ENCODE data around the gene MED27.
A peak's percentile ranks its signal among the peaks of the same experiment; 100 is the strongest.

MED27 gene

GRCh38 chr9:131837316-131837715 is 242.4 kb downstream of the MED27 start:
- H3K9me3 ChIP-seq (ENCODE audit: severe bottlenecking), result no peaks in the 10 kb centered on the region
- H3K36me3 ChIP-seq (ENCODE audit: low read depth), result no peaks in the 10 kb centered on the region
- no peaks in the 10 kb centered on the region for H3K4me1 ChIP-seq (ENCODE audit: insufficient read depth, poor library complexity, severe bottlenecking)
- ATAC-seq (ENCODE audit: low read depth) (no peak; the same call in 2 of the 3 replicates), DNase-seq (ENCODE audit: low spot score) (no peak)
- peak; percentile 13 for TF ChIP-seq CTCF (IDR thresholded peaks at IDR 0.05; ENCODE audit: poor library complexity, severe bottlenecking)
- no peak overlapping the region for H3K4me3 ChIP-seq (ENCODE audit: severe bottlenecking)
- H3K27me3 ChIP-seq (ENCODE audit: insufficient read depth, poor library complexity, severe bottlenecking), result peaks cover 4% of the 10 kb centered on the region
- H3K27ac ChIP-seq (ENCODE audit: poor library complexity, severe bottlenecking), result no peak overlapping the region

- Histone ChIP-seq H3K9me3 (ENCODE audit: severe bottlenecking) (no peaks in the 10 kb centered on the region), H3K36me3 (ENCODE audit: low read depth) (no peaks in the 10 kb centered on the region), H3K27ac (ENCODE audit: poor library complexity, severe bottlenecking) (no peak overlapping the region), H3K4me3 (ENCODE audit: severe bottlenecking) (no peak overlapping the region), H3K4me1 (ENCODE audit: insufficient read depth, poor library complexity, severe bottlenecking) (no peaks in the 10 kb centered on the region), H3K27me3 (ENCODE audit: insufficient read depth, poor library complexity, severe bottlenecking) (peaks cover 1% of the 10 kb centered on the region)
- TF ChIP-seq CTCF (IDR thresholded peaks at IDR 0.05; ENCODE audit: poor library complexity, severe bottlenecking), result no peak
- ATAC-seq (ENCODE audit: low read depth) (no peak), DNase-seq (ENCODE audit: low spot score) (no peak)
Measured at GRCh38 chr9:131836607-131837315, 242.9 kb downstream of the MED27 start.

DNA sequence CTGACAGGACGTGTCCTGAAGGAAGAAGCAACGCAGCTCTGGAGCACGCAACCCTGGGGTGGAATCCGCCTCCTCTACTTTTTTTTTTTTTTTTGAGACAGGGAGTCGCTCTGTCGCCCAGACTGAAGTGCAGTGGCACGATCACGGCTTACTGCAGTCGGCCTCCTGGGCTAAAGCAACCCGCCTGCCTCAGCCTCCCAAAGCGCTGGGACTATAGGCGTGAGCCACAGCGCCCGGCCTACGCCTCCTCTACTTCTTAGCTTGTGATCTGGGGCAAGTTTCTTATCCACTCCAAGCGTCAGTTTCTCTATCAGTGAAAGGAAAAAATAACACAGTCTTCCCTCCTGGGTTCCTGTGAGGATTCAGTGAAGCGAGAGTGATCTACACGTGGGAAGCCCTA is 243.6 kb downstream of the MED27 start:
- ATAC-seq (ENCODE audit: low read depth) (no peak), DNase-seq (ENCODE audit: low spot score) (no peak)
- Histone ChIP-seq H3K4me1 (ENCODE audit: insufficient read depth, poor library complexity, severe bottlenecking) (no peaks in the 10 kb centered on the region), H3K27me3 (ENCODE audit: insufficient read depth, poor library complexity, severe bottlenecking) (no peaks in the 10 kb centered on the region), H3K4me3 (ENCODE audit: severe bottlenecking) (no peak overlapping the region), H3K36me3 (ENCODE audit: low read depth) (no peaks in the 10 kb centered on the region), H3K9me3 (ENCODE audit: severe bottlenecking) (no peaks in the 10 kb centered on the region), H3K27ac (ENCODE audit: poor library complexity, severe bottlenecking) (no peak overlapping the region)
- no peak for TF ChIP-seq CTCF (IDR thresholded peaks at IDR 0.05; ENCODE audit: poor library complexity, severe bottlenecking)

- Histone ChIP-seq H3K27ac (ENCODE audit: poor library complexity, severe bottlenecking) (no peak overlapping the region), H3K27me3 (ENCODE audit: insufficient read depth, poor library complexity, severe bottlenecking) (no peaks in the 10 kb centered on the region), H3K36me3 (ENCODE audit: low read depth) (no peaks in the 10 kb centered on the region), H3K4me1 (ENCODE audit: insufficient read depth, poor library complexity, severe bottlenecking) (no peaks in the 10 kb centered on the region), H3K4me3 (ENCODE audit: severe bottlenecking) (no peak overlapping the region), H3K9me3 (ENCODE audit: severe bottlenecking) (no peaks in the 10 kb centered on the region)
- DNase-seq (ENCODE audit: low spot score) (no peak), ATAC-seq (ENCODE audit: low read depth) (no peak)
- no peak for TF ChIP-seq CTCF (IDR thresholded peaks at IDR 0.05; ENCODE audit: poor library complexity, severe bottlenecking)
Measured at GRCh38 chr9:131835151-131835910, 244.3 kb downstream of the MED27 start.

DNA sequence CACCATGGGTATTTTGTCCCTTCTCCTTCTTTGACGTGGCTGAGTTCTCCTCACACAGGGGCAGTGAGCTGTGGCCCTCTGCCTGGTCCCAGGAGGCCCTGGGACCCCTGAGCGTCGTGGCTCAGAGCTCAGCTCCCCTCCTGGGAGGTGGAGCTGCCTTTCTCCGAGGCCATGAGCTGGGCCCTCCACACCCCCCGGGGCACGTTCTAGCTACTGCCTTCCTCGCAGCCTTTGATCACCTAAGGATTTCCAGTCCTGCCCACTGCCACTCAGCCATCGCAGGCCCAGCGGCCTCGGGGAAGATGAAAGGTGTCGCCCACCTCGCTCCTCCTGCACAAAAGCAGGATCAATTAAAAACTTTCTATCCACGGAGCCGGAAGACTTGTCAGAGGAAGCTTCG is 244.9 kb downstream of the MED27 start:
- no peak for ATAC-seq (ENCODE audit: low read depth)

More for the DNA sequence above, 244.9 kb downstream of the MED27 start:
- H3K9me3 ChIP-seq (ENCODE audit: severe bottlenecking), result no peaks in the 10 kb centered on the region
- H3K27ac ChIP-seq (ENCODE audit: poor library complexity, severe bottlenecking), result no peak overlapping the region
- H3K27me3 ChIP-seq (ENCODE audit: insufficient read depth, poor library complexity, severe bottlenecking), result no peaks in the 10 kb centered on the region
- H3K36me3 ChIP-seq (ENCODE audit: low read depth), result no peaks in the 10 kb centered on the region
- DNase-seq (ENCODE audit: low spot score), result no peak
- no peak for TF ChIP-seq CTCF (IDR thresholded peaks at IDR 0.05; ENCODE audit: poor library complexity, severe bottlenecking)
- no peak overlapping the region for H3K4me3 ChIP-seq (ENCODE audit: severe bottlenecking)
- H3K4me1 ChIP-seq (ENCODE audit: insufficient read depth, poor library complexity, severe bottlenecking), result no peaks in the 10 kb centered on the region

Measured in RWPE2 (cell line).